A549 (cell line): ENCODE measurements around the gene UBE2E2. TPM values are rescaled to one million over a fixed set of nuclear protein-coding genes. Genes with fewer than 3 reads are reported as not detected.

Source experiments
- ATAC-seq, 2 experiments: fragments of 200-7000 bp in 1 of 2; fragments of >200 bp in 1 of 2; cut with Nextera tagmentation in 1 of 2; cut with Tn5 transposase in 1 of 2; 3 replicates each; pipeline versions ENCODE4 v1.8.0 to v1.9.1; 2018 to 2020; ENCODE audit warnings: mild to moderate bottlenecking in 1 of 2, moderate library complexity in 1 of 2
- CTCF ChIA-PET: fragments of 300-600 bp; sonication (Branson Sonifier 250); formaldehyde crosslinking; extraction: SDS; loops from one replicate; lab custom pipeline; 2021; ENCODE audit warnings: antibody characterized with exemption, inconsistent platforms; lab: Yijun Ruan, JAX
- POLR2A ChIA-PET: fragments of 350-600 bp; formaldehyde crosslinking; extraction: SDS; loops from one replicate; lab custom pipeline; 2021; ENCODE audit warnings: antibody characterized with exemption, inconsistent platforms; lab: Yijun Ruan, JAX
- DNase-seq, 2 experiments: peaks; one replicate each; pipeline versions ENCODE4 v3.0.0 to v3.0.0-alpha.2; 2011 to 2016; ENCODE audit warnings: low read depth in 1 of 2, low spot score in 1 of 2
- FAIRE-seq: peaks from 2 replicates; lab custom pipeline; 2011; peaks lifted over from hg19 to GRCh38; lab: Jason Lieb, UNC
- H3K27ac ChIP-seq, 2 experiments: fragments of >200 bp; sonication (Bioruptor Twin); formaldehyde crosslinking; 3 replicates each; pipeline ENCODE4 v1.5.1; 2016 to 2017
- H3K4me1 ChIP-seq: fragments of >200 bp; sonication (Bioruptor Twin); formaldehyde crosslinking; 3 replicates; pipeline ENCODE4 v1.6.1; 2016
- H3K4me2 ChIP-seq: fragments of >200 bp; sonication (Bioruptor Twin); formaldehyde crosslinking; 3 replicates; pipeline ENCODE4 v1.6.1; 2016
- H3K4me3 ChIP-seq: fragments of >200 bp; sonication (Bioruptor Twin); formaldehyde crosslinking; 3 replicates; pipeline ENCODE4 v1.5.1; 2016
- H3K9me3 ChIP-seq: fragments of >200 bp; sonication (Bioruptor Twin); formaldehyde crosslinking; 3 replicates; pipeline ENCODE4 v1.6.1; 2016
- BHLHE40 ChIP-seq: IDR thresholded peaks from 2 replicates; pipeline ENCODE4 v1.6.1; 2012; ENCODE audit warnings: low read depth, low read length, inconsistent platforms
- CBX2 ChIP-seq: fragments of 200-600 bp; sonication (generic); IDR thresholded peaks from 2 replicates; pipeline ENCODE4 v1.6.1; 2016; ENCODE audit warnings: low read depth, mild to moderate bottlenecking, borderline replicate concordance
- CBX8 ChIP-seq: fragments of 200-600 bp; sonication (generic); IDR thresholded peaks from 2 replicates; pipeline ENCODE4 v1.6.1; 2016
- EHF ChIP-seq: fragments of 250-450 bp; sonication (Bioruptor Pico); IDR thresholded peaks from 2 replicates; pipeline ENCODE4 v1.5.0; 2020; ENCODE audit warnings: mild to moderate bottlenecking
- EP300 ChIP-seq, 2 experiments: fragments of >200 bp; sonication (Bioruptor Twin); formaldehyde crosslinking; IDR thresholded peaks; 2 replicates in 1 of 2; 3 replicates in 1 of 2; pipeline ENCODE4 v1.6.1; 2016 to 2017
- FOXS1 ChIP-seq: fragments of 250-450 bp; sonication (Bioruptor Pico); IDR thresholded peaks from 2 replicates; pipeline ENCODE4 v1.5.0; 2020; ENCODE audit warnings: mild to moderate bottlenecking, moderate library complexity
- HEYL ChIP-seq: fragments of 250-450 bp; sonication (Bioruptor Pico); IDR thresholded peaks from 2 replicates; pipeline ENCODE4 v1.8.0; 2021; ENCODE audit warnings: mild to moderate bottlenecking, moderate library complexity
- KDM5A ChIP-seq: fragments of 200-600 bp; sonication (generic); IDR thresholded peaks from 2 replicates; pipeline ENCODE4 v1.6.1; 2016; ENCODE audit warnings: antibody characterized with exemption, mild to moderate bottlenecking
- NFE2L2 ChIP-seq: fragments of 150-350 bp; conservative IDR thresholded peaks from 2 replicates; pipeline ENCODE4 v1.6.1; 2014; ENCODE audit warnings: low read length
- PHF8 ChIP-seq: fragments of 200-600 bp; sonication (generic); IDR thresholded peaks from 2 replicates; pipeline ENCODE4 v1.6.1; 2016; ENCODE audit warnings: low read depth, mild to moderate bottlenecking, antibody characterized with exemption, moderate library complexity, borderline replicate concordance
- POLR2A ChIP-seq: IDR thresholded peaks from 2 replicates; pipeline ENCODE4 v1.6.1; 2012; ENCODE audit warnings: mild to moderate bottlenecking, low read length
- RNF2 ChIP-seq: fragments of 200-600 bp; sonication (generic); IDR thresholded peaks from 2 replicates; pipeline ENCODE4 v1.6.1; 2016; ENCODE audit warnings: low read depth, mild to moderate bottlenecking, antibody characterized with exemption, moderate library complexity, borderline replicate concordance
- TFCP2L1 ChIP-seq: fragments of 250-450 bp; sonication (Bioruptor Pico); IDR thresholded peaks from 2 replicates; pipeline ENCODE4 v1.5.0; 2021; ENCODE audit warnings: mild to moderate bottlenecking
- ZC3H11A ChIP-seq: fragments of 450-650 bp; IDR thresholded peaks from 2 replicates; pipeline ENCODE4 v1.6.1; 2014; ENCODE audit warnings: antibody characterized with exemption, mild to moderate bottlenecking
- WGBS: methylation state at CpG from one replicate; pipeline ENCODE4 v1.1.6; 2017; ENCODE audit errors: missing lambda C conversion rate; 5-methylcytosine and 5-hydroxymethylcytosine counted together
- polyA plus RNA-seq, 4 experiments: library from polyadenylated mRNA; depleted of rRNA in 3 of 4; stranded (reverse); fragments of >200 nt; fragmentation: RNase III in 1 of 4; extraction: RNeasy Plus Mini Kit Qiagen cat#74134 plus additional on column Dnase treatment in 1 of 4; gene quantifications; 2 replicates in 3 of 4; 3 replicates in 1 of 4; pipeline ENCODE4 v1.2.3, GENCODE V29; 2011 to 2017
- TF ChIP-seq, protein P1 (sequence below): fragments of 250-450 bp; sonication (Bioruptor Pico); IDR thresholded peaks from 2 replicates; pipeline ENCODE4 v1.5.0; 2020; ENCODE audit warnings: low read depth, mild to moderate bottlenecking, moderate library complexity
- TF ChIP-seq, protein P2 (sequence below): fragments of 200-600 bp; sonication (generic); IDR thresholded peaks from 2 replicates; pipeline ENCODE4 v1.6.1; 2016; ENCODE audit warnings: antibody characterized with exemption, mild to moderate bottlenecking, moderate library complexity
- TF ChIP-seq, protein P3 (sequence below): fragments of >200 bp; sonication (Bioruptor Twin); formaldehyde crosslinking; IDR thresholded peaks from 2 replicates; pipeline ENCODE4 v1.6.1; 2016
- TF ChIP-seq, protein P4 (sequence below): fragments of >200 bp; sonication (Bioruptor Twin); formaldehyde crosslinking; IDR thresholded peaks from 3 replicates; pipeline ENCODE4 v1.5.1; 2016

The UBE2E2 gene
- polyA plus RNA-seq, 2 of the 4 experiments (the other 2 are of a cell fraction), result 28.3 to 56.1 TPM

DNA sequence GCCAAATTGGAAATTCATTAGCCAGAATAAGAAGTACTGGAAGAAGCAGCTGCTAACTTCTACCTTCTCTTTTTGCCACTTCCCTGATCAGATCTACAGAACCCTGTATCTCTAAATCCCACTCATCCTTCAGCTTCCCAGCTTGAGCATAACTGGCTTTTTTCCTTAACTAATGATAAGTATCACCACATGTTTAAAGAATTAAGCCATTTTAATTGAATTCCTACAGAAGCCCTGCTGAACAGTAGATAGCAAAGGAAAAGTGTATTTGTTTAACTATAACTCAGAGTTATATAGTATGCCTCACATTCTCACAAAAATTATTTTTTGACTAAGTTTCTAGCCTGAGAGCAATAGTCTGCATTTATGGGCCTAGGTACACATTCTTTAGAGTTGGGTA is 262.4 kb downstream of the UBE2E2 start:
- no peak for FAIRE-seq
- DNase-seq, result no peak
- ChIA-PET CTCF (interaction anchor here (1.6 kb wide), 1 partner anchor 11 kb away, joined by 4 read pairs; no protein-coding TSS in a partner anchor), POLR2A (no interaction called here)
- no peak for TF ChIP-seq KDM5A
- TF ChIP-seq POLR2A, result no peak
- no peak for TF ChIP-seq FOXS1
- TF ChIP-seq BHLHE40, result no peak
- no peak for TF ChIP-seq CBX8
- TF ChIP-seq, protein P1, sequence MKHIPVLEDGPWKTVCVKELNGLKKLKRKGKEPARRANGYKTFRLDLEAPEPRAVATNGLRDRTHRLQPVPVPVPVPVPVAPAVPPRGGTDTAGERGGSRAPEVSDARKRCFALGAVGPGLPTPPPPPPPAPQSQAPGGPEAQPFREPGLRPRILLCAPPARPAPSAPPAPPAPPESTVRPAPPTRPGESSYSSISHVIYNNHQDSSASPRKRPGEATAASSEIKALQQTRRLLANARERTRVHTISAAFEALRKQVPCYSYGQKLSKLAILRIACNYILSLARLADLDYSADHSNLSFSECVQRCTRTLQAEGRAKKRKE (CRISPR knock-in tag), result no peak
- TF ChIP-seq EHF, result no peak
- no peak for TF ChIP-seq CBX2
- TF ChIP-seq HEYL, result no peak
- TF ChIP-seq, protein P2, sequence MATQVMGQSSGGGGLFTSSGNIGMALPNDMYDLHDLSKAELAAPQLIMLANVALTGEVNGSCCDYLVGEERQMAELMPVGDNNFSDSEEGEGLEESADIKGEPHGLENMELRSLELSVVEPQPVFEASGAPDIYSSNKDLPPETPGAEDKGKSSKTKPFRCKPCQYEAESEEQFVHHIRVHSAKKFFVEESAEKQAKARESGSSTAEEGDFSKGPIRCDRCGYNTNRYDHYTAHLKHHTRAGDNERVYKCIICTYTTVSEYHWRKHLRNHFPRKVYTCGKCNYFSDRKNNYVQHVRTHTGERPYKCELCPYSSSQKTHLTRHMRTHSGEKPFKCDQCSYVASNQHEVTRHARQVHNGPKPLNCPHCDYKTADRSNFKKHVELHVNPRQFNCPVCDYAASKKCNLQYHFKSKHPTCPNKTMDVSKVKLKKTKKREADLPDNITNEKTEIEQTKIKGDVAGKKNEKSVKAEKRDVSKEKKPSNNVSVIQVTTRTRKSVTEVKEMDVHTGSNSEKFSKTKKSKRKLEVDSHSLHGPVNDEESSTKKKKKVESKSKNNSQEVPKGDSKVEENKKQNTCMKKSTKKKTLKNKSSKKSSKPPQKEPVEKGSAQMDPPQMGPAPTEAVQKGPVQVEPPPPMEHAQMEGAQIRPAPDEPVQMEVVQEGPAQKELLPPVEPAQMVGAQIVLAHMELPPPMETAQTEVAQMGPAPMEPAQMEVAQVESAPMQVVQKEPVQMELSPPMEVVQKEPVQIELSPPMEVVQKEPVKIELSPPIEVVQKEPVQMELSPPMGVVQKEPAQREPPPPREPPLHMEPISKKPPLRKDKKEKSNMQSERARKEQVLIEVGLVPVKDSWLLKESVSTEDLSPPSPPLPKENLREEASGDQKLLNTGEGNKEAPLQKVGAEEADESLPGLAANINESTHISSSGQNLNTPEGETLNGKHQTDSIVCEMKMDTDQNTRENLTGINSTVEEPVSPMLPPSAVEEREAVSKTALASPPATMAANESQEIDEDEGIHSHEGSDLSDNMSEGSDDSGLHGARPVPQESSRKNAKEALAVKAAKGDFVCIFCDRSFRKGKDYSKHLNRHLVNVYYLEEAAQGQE, result no peak
- TF ChIP-seq TFCP2L1, result no peak
- TF ChIP-seq PHF8, result no peak
- TF ChIP-seq RNF2, result no peak
- TF ChIP-seq, protein P3, sequence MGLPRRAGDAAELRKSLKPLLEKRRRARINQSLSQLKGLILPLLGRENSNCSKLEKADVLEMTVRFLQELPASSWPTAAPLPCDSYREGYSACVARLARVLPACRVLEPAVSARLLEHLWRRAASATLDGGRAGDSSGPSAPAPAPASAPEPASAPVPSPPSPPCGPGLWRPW, result no peak
- TF ChIP-seq, protein P4, sequence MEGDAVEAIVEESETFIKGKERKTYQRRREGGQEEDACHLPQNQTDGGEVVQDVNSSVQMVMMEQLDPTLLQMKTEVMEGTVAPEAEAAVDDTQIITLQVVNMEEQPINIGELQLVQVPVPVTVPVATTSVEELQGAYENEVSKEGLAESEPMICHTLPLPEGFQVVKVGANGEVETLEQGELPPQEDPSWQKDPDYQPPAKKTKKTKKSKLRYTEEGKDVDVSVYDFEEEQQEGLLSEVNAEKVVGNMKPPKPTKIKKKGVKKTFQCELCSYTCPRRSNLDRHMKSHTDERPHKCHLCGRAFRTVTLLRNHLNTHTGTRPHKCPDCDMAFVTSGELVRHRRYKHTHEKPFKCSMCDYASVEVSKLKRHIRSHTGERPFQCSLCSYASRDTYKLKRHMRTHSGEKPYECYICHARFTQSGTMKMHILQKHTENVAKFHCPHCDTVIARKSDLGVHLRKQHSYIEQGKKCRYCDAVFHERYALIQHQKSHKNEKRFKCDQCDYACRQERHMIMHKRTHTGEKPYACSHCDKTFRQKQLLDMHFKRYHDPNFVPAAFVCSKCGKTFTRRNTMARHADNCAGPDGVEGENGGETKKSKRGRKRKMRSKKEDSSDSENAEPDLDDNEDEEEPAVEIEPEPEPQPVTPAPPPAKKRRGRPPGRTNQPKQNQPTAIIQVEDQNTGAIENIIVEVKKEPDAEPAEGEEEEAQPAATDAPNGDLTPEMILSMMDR, result no peak
- no peak for TF ChIP-seq ZC3H11A
- TF ChIP-seq NFE2L2, result no peak
- no peak for ATAC-seq
- Histone ChIP-seq H3K4me2 (no peak overlapping the region), H3K27ac (no peak overlapping the region), H3K9me3 (peaks cover 5% of the 10 kb centered on the region; the same call in 2 of the 3 replicates), H3K4me1 (no peaks in the 10 kb centered on the region), H3K4me3 (no peak overlapping the region)

DNA sequence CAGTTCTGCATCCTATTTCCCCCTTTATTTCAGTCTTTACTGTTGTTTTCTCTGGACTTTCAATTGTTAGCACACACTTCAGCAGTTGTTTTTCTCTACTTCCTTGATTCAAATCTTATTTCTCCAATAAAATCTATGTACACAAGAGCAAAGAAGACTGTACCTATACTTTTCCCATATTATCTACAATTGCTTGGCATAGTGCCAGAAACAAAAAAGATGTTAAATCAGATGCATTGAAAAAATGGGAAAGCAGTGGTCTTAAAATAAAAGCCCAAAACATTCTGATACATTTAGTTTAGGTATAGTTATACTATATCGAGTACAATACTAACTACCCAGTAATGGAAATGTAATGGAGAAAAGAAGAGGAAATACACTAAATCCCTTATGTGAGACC is 265.1 kb downstream of the UBE2E2 start:
- no peak for DNase-seq
- ATAC-seq, result no peak
- ChIA-PET CTCF (interaction anchor here (0.8 kb wide), 1 partner anchor 9 kb away, joined by 3 read pairs; no protein-coding TSS in a partner anchor), POLR2A (no interaction called here)
- WGBS, result 90% methylated on average over 1 of the region's 1 CpG
- Histone ChIP-seq H3K4me2 (no peak overlapping the region), H3K27ac (no peak overlapping the region), H3K4me1 (no peaks in the 10 kb centered on the region), H3K9me3 (peaks cover 5% of the 10 kb centered on the region; the same call in 2 of the 3 replicates), H3K4me3 (no peak overlapping the region)
- FAIRE-seq, result peak; percentile 23
- TF ChIP-seq EP300 (IDR thresholded peaks at IDR 0.05) (no peak), ZC3H11A (no peak)
